ENCODE results near the gene QPCTL. TPM values are rescaled to one million over a fixed set of nuclear protein-coding genes. Genes with fewer than 3 reads are reported as not detected.

The QPCTL gene
- total and polyA plus RNA-seq, 9 of the 15 experiments (the other 6 are each of a cell fraction or from before 2014, with no cell fraction given): 0.99 to 31.3 (median 12.7) TPM

DNA sequence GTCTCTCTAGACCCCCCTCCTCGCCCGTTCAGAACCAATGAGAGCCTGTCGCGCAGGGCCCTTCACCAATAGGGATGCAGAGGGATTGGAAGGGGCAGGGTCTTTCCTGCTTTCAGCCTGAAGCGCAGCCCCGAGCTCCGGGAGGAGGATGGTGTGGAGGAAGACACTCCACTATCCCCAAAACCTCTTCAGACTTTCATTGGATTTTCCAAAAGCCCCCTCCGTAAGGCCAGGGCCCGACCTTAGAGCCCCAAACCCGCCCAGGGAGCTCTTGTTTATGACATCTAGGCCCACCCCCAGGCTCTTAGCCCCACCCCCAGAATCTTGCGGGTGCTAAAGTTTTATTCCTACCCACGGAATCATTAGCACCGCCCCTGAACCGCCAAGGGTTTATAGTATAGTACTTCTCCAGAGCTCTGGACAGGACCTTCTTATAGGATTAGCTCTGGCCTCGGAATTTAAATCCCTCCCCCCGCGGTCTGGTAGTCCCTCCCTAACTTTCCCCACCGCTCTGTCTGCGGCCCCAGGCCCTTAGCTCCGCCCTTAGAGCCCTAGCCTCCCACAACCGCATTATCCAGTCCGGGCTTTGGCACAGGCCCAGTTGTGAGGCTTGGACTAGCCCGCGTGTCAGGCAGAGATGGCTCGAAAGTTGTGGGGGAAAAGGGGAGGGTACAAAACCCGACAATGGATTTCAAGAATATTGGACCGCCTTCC lies 46.7 kb upstream of the QPCTL start (continued):
- TF ChIP-seq IFI16 (CRISPR knock-in tag; IDR thresholded peaks at IDR 0.05): no peak
- TF ChIP-seq ZEB2 (IDR thresholded peaks at IDR 0.05): no peak
- TF ChIP-seq SMAD3 (CRISPR knock-in tag; conservative IDR thresholded peaks at IDR 0.05): no peak
- peak; percentile 49 for TF ChIP-seq PML (IDR thresholded peaks at IDR 0.05; ENCODE audit: low read length)
- TF ChIP-seq, protein P1, sequence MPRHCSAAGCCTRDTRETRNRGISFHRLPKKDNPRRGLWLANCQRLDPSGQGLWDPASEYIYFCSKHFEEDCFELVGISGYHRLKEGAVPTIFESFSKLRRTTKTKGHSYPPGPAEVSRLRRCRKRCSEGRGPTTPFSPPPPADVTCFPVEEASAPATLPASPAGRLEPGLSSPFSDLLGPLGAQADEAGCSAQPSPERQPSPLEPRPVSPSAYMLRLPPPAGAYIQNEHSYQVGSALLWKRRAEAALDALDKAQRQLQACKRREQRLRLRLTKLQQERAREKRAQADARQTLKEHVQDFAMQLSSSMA (CRISPR knock-in tag; IDR thresholded peaks at IDR 0.05): no peak
- TF ChIP-seq SP2 (IDR thresholded peaks at IDR 0.05; ENCODE audit: extremely low read depth, low read depth, low read length, poor library complexity, severe bottlenecking): peak; percentile 81
- TF ChIP-seq COPS2 (conservative IDR thresholded peaks at IDR 0.05): no peak
- no peak for TF ChIP-seq ZFP30 (CRISPR knock-in tag; IDR thresholded peaks at IDR 0.05; ENCODE audit: borderline replicate concordance)
- no peak for TF ChIP-seq MAFF (IDR thresholded peaks at IDR 0.05; ENCODE audit: low read length)
- TF ChIP-seq HOXB6 (CRISPR knock-in tag; IDR thresholded peaks at IDR 0.05; ENCODE audit: borderline replicate concordance): no peak
- peak; percentile 75 to 92 for TF ChIP-seq MAZ (CRISPR knock-in tag; conservative IDR thresholded peaks at IDR 0.05 in 1 of 2, IDR thresholded peaks at IDR 0.05 in 1 of 2)
- TF ChIP-seq, protein P2, sequence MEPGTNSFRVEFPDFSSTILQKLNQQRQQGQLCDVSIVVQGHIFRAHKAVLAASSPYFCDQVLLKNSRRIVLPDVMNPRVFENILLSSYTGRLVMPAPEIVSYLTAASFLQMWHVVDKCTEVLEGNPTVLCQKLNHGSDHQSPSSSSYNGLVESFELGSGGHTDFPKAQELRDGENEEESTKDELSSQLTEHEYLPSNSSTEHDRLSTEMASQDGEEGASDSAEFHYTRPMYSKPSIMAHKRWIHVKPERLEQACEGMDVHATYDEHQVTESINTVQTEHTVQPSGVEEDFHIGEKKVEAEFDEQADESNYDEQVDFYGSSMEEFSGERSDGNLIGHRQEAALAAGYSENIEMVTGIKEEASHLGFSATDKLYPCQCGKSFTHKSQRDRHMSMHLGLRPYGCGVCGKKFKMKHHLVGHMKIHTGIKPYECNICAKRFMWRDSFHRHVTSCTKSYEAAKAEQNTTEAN (CRISPR knock-in tag; IDR thresholded peaks at IDR 0.05): no peak
- no peak for TF ChIP-seq PHB2 (IDR thresholded peaks at IDR 0.05; ENCODE audit: low read depth)
- TF ChIP-seq NFIX (CRISPR knock-in tag; IDR thresholded peaks at IDR 0.05; ENCODE audit: low read depth): no peak
- no peak for TF ChIP-seq TEAD2 (tag; IDR thresholded peaks at IDR 0.05)
- TF ChIP-seq NCOA4 (IDR thresholded peaks at IDR 0.05; ENCODE audit: partially characterized antibody): no peak
- TF ChIP-seq MBD2 (IDR thresholded peaks at IDR 0.05; ENCODE audit: borderline replicate concordance, low read depth): peak; percentile 95
- peak; percentile 97 for TF ChIP-seq HDAC3 (IDR thresholded peaks at IDR 0.05; ENCODE audit: borderline replicate concordance, partially characterized antibody)
- no peak for TF ChIP-seq HNRNPL (IDR thresholded peaks at IDR 0.05; ENCODE audit: low read depth, low read length)
- 0 out of 2 replicates have a peak, but pooled peaks have one; percentile 33 for TF ChIP-seq GABPB1 (CRISPR knock-in tag; IDR thresholded peaks at IDR 0.05)
- TF ChIP-seq ARNT (IDR thresholded peaks at IDR 0.05): peak; percentile 90 to 92; a peak in 3 of 4 replicates
- no peak for TF ChIP-seq ZNF764 (CRISPR knock-in tag; IDR thresholded peaks at IDR 0.05; ENCODE audit: low read depth)
- TF ChIP-seq PTBP1 (IDR thresholded peaks at IDR 0.05; ENCODE audit: low read depth, low read length): peak; percentile 88; the same call in 1 of the 2 replicates
- no peak for TF ChIP-seq ZNF311 (CRISPR knock-in tag; IDR thresholded peaks at IDR 0.05)

All from K562 (cell line).